Dedifferentiated amniotic fluid mesenchymal stem cell (primary cell): ENCODE results near the gene CCDC191.

ENCODE experiments used
- DNase-seq: peaks from one replicate; pipeline ENCODE4 v3.0.0-alpha.2; 2016; ENCODE audit errors: extremely low spot score

CCDC191 gene

DNA sequence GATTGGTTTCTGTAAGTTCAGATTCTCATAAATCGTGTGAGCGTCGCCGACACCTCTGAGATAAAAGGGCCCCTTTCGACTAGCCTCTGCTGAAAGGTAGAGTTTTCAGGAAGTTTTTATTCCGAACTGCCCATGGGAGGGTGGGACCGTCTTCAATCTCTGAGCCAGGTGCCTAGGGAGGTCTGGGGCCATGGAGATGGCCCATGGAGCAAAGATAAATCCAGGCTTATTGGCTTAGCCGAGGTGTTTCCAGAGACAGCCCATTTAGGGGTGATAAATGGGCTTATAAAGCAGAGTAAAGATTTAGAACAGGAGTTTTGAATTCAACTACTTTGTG, 653 bp upstream of the CCDC191 start:
- DNase-seq, result no peak

GRCh38 chr3:114052216-114052615, 4.1 kb downstream of the CCDC191 start:
- no peak for DNase-seq

DNA sequence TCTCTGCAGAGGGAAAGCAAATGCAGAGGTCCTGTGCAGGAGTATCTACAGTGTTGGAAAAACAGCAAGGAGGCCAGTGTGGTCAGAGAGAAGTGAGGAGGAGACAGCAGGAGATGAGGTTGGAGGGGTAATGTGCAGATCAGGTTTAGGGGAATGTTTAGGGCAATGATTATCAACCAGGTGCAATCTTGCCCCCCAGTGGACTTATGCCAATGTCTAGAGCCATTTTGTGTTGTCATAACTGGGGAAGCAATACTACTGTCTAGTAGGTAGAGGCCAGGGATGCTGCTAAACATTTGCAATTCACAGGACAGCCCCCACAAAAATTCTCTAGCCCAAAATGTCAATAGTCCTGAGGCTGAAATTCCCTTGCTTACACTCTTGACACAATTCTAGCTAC, 13.1 kb downstream of the CCDC191 start:
- DNase-seq, result no peak

DNA sequence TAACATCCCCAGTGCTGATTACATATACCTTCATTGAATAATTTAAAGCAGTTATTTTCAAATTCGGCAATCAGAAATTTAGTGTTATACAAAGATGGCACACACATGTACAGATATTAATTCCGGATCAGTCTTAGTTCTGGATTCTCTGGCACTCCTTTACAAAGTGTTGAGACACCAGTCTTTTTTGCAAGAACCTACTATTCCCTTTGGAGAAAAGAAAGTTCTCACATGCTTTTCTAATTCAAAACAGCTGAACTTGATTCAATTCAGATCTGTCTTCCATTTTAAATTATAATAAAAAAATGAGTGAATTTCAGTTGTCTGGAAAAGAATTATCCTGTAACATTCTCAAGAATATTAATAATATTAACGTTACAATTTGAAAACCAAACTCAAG, 20.4 kb downstream of the CCDC191 start:
- DNase-seq, result no peak

DNA sequence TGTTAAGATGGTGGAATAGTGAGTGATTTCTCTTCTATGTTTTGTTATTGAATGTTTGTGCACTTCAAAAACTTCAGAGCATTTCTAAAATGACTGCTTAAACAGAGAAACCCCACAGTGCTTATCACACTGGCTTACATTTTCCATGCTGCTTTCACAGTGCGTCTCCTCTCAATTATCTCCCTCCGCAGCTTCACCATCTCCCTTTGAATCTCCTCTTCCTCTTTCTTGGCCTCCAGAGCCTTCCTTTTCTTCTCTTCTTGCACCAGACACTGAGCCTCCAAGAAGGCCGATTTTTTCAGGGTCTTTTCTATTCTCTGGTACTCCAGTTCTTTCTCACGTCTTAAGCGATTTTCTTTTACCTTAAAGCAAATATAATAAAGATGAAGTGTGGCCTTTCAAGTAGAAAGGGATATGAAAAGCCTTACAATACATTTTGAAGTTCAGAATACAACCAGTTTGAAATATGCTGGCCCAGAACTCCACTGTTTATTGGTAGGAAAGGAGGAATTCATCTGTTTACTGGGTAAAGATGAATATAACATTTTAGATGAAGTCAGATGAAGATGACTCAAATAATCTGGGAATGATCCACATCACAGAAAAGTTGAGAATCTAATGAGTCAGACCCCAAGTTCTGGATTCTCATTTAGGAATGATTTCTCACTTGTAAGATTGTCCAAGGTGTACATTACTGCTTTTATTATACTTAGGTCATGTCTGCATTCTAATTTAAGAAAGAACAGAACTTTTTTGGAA, 21.4 kb downstream of the CCDC191 start:
- no peak for DNase-seq

GRCh38 chr3:114034211-114034610, 22.1 kb downstream of the CCDC191 start:
- DNase-seq, result no peak

DNA sequence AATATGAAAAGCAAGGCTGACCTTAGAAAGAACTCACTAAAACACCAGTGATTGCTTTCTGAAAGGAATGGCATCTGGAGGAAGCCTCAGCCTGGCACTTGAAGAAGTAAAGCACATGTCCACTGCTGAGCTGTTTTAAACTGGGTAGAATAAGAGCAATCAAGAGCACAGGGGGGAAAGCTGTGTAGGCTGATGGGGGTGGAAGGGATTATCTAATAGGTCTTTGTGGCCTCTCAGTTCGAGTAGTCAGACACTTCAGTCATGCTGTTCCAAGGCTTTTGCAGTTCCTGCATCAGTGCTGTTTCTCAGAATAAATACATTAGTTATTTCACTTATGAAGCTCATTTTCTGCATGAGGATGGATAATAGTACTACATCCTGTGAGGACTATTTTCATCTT, 22.6 kb downstream of the CCDC191 start:
- no peak for DNase-seq

- no peak for DNase-seq
Observed at GRCh38 chr3:114026331-114026730, 30.0 kb downstream of the CCDC191 start.

GRCh38 chr3:114025451-114025850, 30.9 kb downstream of the CCDC191 start:
- no peak for DNase-seq

GRCh38 chr3:114022145-114022802, 34.1 kb downstream of the CCDC191 start:
- DNase-seq, result no peak

GRCh38 chr3:114020907-114021306, 35.4 kb downstream of the CCDC191 start:
- no peak for DNase-seq

DNA sequence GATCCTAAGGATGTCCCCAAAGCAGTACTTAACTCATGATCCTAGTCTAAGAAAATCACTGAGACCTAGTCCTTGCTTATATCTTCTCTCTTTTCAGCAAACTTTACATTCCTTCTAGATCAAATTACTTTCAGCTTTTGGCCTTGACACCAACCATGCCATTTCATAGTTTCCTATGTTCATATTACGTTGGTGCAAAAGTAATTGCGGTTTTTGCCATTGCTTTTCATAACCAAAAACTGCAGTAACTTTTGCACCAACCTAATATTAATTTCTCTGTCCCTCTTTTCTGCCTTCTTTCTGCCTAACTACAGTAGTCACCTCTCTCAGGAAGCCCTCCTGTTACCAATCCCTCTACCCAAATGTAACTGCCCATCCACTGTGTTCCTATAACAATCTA, 36.8 kb downstream of the CCDC191 start:
- no peak for DNase-seq

DNA sequence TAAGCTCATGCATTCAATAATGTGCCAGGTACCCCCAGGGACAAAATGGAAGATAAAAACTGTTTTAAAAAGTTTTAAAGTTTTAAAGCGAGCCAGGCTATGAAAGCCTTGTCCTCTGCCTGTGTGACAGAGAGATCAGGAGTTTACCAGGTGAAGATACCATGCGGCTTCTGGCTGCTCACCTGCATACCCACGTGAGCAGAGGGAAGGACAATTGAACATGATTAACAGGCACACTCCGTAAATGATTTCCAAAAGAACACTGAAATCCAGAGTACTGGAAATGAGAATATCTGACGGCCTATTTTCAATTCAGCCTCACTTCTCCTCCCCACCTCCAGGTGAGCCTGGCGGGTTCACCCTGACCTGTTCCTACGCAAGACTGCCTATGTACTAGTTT, 42.1 kb downstream of the CCDC191 start:
- DNase-seq, result no peak

GRCh38 chr3:114011059-114011797, 45.1 kb downstream of the CCDC191 start:
- DNase-seq, result no peak

DNA sequence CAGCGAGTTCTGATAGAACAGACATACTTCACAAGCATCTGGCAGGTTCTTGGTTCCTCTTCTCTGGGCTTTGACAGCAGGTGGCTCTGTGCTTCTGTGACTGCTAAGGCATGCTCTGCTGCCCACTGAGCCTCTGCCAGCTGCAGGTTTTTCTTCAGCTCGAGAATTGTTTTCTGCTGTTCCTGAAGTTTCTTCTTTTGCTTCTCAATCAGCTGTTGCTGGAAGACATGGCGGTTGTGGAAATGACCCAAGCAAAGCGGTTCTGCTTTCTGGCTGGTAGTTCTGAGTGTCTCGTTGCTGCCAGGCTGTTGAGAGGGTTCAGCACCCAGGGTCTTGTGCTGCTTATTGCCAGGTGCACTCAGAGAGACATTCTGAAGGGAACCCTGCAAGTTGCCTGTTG, 50.8 kb downstream of the CCDC191 start:
- DNase-seq, result no peak

GRCh38 chr3:113985541-113985940, 70.8 kb downstream of the CCDC191 start:
- DNase-seq, result no peak

DNA sequence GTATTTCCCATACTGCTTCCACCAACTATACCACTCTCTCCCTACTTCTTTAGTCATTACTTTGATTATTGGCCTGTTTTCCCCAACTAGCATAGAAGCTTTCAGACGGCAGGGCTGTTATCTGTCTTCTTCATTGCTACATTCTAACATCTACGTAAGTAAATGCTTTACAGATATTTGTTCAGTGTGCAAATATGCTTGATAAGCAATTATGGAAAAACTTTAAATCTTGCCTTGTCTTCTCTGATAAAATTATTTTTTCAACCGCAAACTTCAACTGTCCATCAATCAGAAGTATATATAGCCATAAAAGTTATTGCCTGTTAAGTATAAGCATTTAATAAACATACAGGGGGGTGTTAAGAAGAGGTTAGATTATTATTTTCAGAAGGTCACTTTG, 72.8 kb downstream of the CCDC191 start:
- no peak for DNase-seq

DNA sequence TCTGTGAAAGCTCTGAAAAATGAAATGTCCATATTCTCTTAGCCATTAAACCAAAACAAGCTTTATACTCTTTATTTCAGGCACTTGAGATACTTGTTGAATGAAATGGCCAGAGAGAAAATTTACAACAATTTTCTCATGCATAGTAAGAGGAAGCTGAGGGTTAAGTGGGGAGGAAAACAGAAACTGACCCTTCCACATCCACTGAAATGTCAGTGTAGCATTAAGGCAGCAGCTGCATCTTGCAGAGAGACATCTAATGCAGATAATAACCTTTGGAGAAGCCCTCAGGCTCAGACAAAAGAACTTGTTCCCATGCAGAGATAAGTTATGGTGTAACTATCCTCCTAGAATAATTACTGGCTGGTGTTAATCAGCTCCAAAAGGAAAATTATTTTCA, 74.5 kb downstream of the CCDC191 start:
- no peak for DNase-seq

GRCh38 chr3:113979916-113980315, 76.4 kb downstream of the CCDC191 start:
- DNase-seq, result no peak

DNA sequence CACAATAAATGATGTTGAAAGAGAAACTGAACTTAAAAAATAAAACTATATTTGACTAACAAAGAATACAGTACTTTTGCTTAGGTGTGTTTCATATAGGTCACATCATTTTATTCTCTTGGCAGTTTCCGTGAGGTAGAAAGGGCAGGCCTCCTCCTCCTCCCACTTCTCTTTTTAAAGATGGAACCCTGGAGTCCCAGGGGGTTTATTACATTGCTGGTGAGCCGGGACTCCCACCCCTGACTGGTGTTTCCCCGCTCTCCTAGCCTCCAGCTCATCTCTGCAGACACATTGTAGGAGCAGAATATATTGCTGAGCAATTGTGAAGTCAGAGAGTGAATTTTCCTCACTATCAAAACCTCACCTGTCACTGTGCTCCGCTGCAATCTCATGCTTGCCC, 78.5 kb downstream of the CCDC191 start:
- DNase-seq, result no peak

DNA sequence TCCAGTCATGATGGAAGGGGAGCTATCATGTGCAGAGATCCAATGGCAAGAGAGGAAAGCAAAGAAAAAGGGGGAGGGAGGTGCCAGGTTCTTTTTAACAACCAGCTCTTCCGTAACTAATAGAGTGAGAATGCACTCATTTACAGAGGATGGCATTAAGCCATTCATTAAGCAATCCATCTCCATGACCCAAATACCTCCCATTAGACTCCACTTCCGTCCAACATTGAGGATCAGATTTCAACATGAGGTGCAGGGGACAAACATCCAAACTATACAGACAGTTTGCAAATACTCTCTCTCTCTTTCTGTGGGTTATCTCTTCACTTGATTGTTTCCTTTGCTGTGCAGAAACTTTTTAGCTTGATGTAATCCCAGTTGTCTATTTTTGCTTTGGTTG, 87.3 kb downstream of the CCDC191 start:
- no peak for DNase-seq

GRCh38 chr3:113966172-113966571, 90.2 kb downstream of the CCDC191 start:
- no peak for DNase-seq

GRCh38 chr3:113963879-113964278, 92.4 kb downstream of the CCDC191 start:
- no peak for DNase-seq
